HepG2 (cell line): Measurements from ENCODE around the gene CDK8. TPM values are rescaled to one million over a fixed set of nuclear protein-coding genes. Genes with fewer than 3 reads are reported as not detected.

Experiments used
- HNF4A ChIP-seq: sonication (generic); formaldehyde crosslinking; IDR thresholded peaks from 2 replicates; pipeline ENCODE4 v1.4.0; 2020; ENCODE audit warnings: missing genetic modification reagents
- KMT2B ChIP-seq: IDR thresholded peaks from 2 replicates; pipeline ENCODE4 v1.6.1; 2016; ENCODE audit warnings: missing genetic modification reagents, missing compliant biosample characterization
- MTF1 ChIP-seq: sonication (generic); formaldehyde crosslinking; IDR thresholded peaks from 2 replicates; pipeline ENCODE4 v1.5.0; 2020; ENCODE audit warnings: missing genetic modification reagents
- ONECUT2 ChIP-seq: sonication (generic); formaldehyde crosslinking; IDR thresholded peaks from 2 replicates; pipeline ENCODE4 v1.4.0; 2020; ENCODE audit warnings: missing genetic modification reagents
- POGZ ChIP-seq: sonication (generic); formaldehyde crosslinking; IDR thresholded peaks from 2 replicates; pipeline ENCODE4 v1.4.0; 2020; ENCODE audit warnings: mild to moderate bottlenecking, missing genetic modification reagents
- POLR2AphosphoS5 ChIP-seq: IDR thresholded peaks from 2 replicates; pipeline ENCODE4 v1.6.1; 2012; ENCODE audit warnings: low read depth, low read length
- SIN3A ChIP-seq: IDR thresholded peaks from 2 replicates; pipeline ENCODE4 v1.6.1; 2011; ENCODE audit warnings: low read depth, mild to moderate bottlenecking, control low read depth, low read length, borderline replicate concordance
- SMAD9 ChIP-seq: sonication (generic); formaldehyde crosslinking; IDR thresholded peaks from 2 replicates; pipeline ENCODE4 v1.5.1; 2020; ENCODE audit warnings: mild to moderate bottlenecking, missing genetic modification reagents
- SMARCE1 ChIP-seq: fragments of 450-650 bp; IDR thresholded peaks from 2 replicates; pipeline ENCODE4 v1.6.1; 2017; ENCODE audit warnings: borderline replicate concordance
- SNAPC2 ChIP-seq: sonication (generic); formaldehyde crosslinking; IDR thresholded peaks from 2 replicates; pipeline ENCODE4 v1.8.1; 2022; ENCODE audit warnings: mild to moderate bottlenecking, missing genetic modification reagents
- TBP ChIP-seq: sonication (generic); formaldehyde crosslinking; IDR thresholded peaks from 2 replicates; pipeline ENCODE4 v1.5.0; 2020; ENCODE audit warnings: missing genetic modification reagents
- TMF1 ChIP-seq: sonication (generic); formaldehyde crosslinking; IDR thresholded peaks from 2 replicates; pipeline ENCODE4 v1.8.1; 2022; ENCODE audit warnings: low read depth, missing genetic modification reagents
- ZNF124 ChIP-seq: sonication (generic); formaldehyde crosslinking; IDR thresholded peaks from 2 replicates; pipeline ENCODE4 v1.4.0; 2020; ENCODE audit warnings: missing genetic modification reagents
- ZNF138 ChIP-seq: sonication (generic); formaldehyde crosslinking; IDR thresholded peaks from 2 replicates; pipeline ENCODE4 v1.5.0; 2020; ENCODE audit warnings: mild to moderate bottlenecking, low read depth, missing genetic modification reagents
- ZNF337 ChIP-seq: sonication (generic); formaldehyde crosslinking; IDR thresholded peaks from 2 replicates; pipeline ENCODE4 v1.5.1; 2020; ENCODE audit warnings: missing genetic modification reagents, low read depth, mild to moderate bottlenecking, borderline replicate concordance
- ZNF33A ChIP-seq: sonication (generic); formaldehyde crosslinking; IDR thresholded peaks from 2 replicates; pipeline ENCODE4 v1.5.1; 2020; ENCODE audit warnings: missing genetic modification reagents, mild to moderate bottlenecking, moderate library complexity, borderline replicate concordance
- ZNF547 ChIP-seq: sonication (generic); formaldehyde crosslinking; IDR thresholded peaks from 2 replicates; pipeline ENCODE4 v1.5.1; 2020; ENCODE audit warnings: mild to moderate bottlenecking, missing genetic modification reagents
- ZNF605 ChIP-seq: sonication (generic); formaldehyde crosslinking; IDR thresholded peaks from 2 replicates; pipeline ENCODE4 v1.8.0; 2022; ENCODE audit warnings: mild to moderate bottlenecking, missing genetic modification reagents
- ZNF747 ChIP-seq: sonication (generic); formaldehyde crosslinking; IDR thresholded peaks from 2 replicates; pipeline ENCODE4 v1.8.1; 2023; ENCODE audit warnings: missing genetic modification reagents, mild to moderate bottlenecking, borderline replicate concordance
- ZNF775 ChIP-seq: sonication (generic); formaldehyde crosslinking; IDR thresholded peaks from 2 replicates; pipeline ENCODE4 v1.4.0; 2020; ENCODE audit warnings: missing genetic modification reagents, mild to moderate bottlenecking, moderate library complexity, borderline replicate concordance
- ZSCAN29 ChIP-seq: sonication (generic); formaldehyde crosslinking; conservative IDR thresholded peaks from 2 replicates; pipeline ENCODE4 v1.4.0; 2020; ENCODE audit warnings: mild to moderate bottlenecking, missing genetic modification reagents
- polyA plus RNA-seq, 8 experiments: library from polyadenylated mRNA; depleted of rRNA in 3 of 8; stranded (reverse) in 7 of 8; unstranded in 1 of 8; fragments of >200 nt; fragmentation: Illumina TruSeq in 4 of 8; extraction: Trizol in 4 of 8; gene quantifications; 2 replicates each; pipeline versions ENCODE4 v1.2.1 to v1.2.3, GENCODE V29; 2011 to 2016; ENCODE audit warnings: low read depth in 4 of 8, missing spikeins in 1 of 8, mixed read lengths in 1 of 8; ENCODE audit not compliant: insufficient read depth in 1 of 8
- total RNA-seq, 5 experiments: library from RNA; depleted of rRNA; stranded (reverse); fragments of >200 nt; fragmentation: Illumina TruSeq; extraction: Trizol; gene quantifications; 2 replicates each; pipeline ENCODE4 v1.2.3, GENCODE V29; 2016; ENCODE audit warnings: low read depth in 1 of 5
- TF ChIP-seq, protein P1 (sequence below): sonication (generic); formaldehyde crosslinking; IDR thresholded peaks from 2 replicates; pipeline ENCODE4 v1.5.0; 2020; ENCODE audit warnings: mild to moderate bottlenecking, missing genetic modification reagents
- TF ChIP-seq, protein P2 (sequence below): sonication (generic); formaldehyde crosslinking; conservative IDR thresholded peaks from 2 replicates; pipeline ENCODE4 v1.4.0; 2020; ENCODE audit warnings: mild to moderate bottlenecking, missing genetic modification reagents, moderate library complexity
- TF ChIP-seq, protein P3 (sequence below): IDR thresholded peaks from 2 replicates; pipeline ENCODE4 v1.6.1; 2016; ENCODE audit warnings: low read depth, borderline replicate concordance
- TF ChIP-seq, protein P4 (sequence below): sonication (generic); formaldehyde crosslinking; IDR thresholded peaks from 2 replicates; pipeline ENCODE4 v1.4.0; 2020; ENCODE audit warnings: mild to moderate bottlenecking, low read depth, missing genetic modification reagents

Gene CDK8
- total and polyA plus RNA-seq, 2 of the 13 experiments (the other 11 are each of a cell fraction or from before 2014, with no cell fraction given): 15.8 to 16.4 TPM

DNA sequence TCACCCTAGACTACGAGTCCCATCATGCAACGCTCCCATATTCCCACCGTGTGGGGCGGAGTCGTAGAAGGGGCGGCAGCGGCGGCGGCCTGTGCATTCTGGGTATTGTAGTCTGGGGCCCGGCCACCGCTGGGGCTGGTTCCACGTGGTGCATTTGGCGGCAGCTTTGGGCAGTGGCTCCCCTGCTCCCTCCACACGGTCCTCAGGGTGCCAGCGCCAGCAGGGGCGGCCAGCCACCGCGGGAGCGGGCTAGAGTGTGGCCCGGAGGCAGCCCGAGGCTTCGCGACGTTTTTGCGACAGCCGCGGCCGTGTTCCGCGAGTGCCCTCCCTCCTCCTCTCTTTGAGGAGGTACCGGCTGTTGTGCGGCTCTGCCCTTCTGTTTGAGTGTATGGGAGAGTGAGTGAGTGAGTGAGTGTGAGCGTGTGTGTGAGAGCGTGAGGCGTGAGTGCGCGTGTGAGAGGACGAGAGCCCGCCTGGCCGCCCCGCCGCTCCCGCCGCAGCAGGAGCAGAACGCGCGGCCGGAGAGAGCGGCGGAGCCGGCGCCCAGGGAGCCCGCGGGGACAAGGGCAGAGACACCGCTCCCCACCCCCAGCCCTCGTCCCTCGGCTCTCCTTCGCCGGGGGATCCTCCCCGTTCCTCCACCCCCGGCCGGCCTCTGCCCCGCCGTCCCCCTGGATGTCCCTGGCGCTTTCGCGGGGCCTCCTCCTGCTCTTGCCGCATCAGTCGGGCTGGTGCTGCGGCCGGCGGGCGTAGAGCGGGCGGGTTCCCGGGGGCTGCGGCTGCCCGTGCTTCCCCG is at the start of gene CDK8 (continued):
- TF ChIP-seq SMARCE1: no peak
- TF ChIP-seq ZNF138 (CRISPR knock-in tag): no peak
- TF ChIP-seq, protein P1, sequence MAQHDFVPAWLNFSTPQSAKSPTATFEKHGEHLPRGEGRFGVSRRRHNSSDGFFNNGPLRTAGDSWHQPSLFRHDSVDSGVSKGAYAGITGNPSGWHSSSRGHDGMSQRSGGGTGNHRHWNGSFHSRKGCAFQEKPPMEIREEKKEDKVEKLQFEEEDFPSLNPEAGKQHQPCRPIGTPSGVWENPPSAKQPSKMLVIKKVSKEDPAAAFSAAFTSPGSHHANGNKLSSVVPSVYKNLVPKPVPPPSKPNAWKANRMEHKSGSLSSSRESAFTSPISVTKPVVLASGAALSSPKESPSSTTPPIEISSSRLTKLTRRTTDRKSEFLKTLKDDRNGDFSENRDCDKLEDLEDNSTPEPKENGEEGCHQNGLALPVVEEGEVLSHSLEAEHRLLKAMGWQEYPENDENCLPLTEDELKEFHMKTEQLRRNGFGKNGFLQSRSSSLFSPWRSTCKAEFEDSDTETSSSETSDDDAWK (CRISPR knock-in tag): no peak
- TF ChIP-seq ZNF547 (CRISPR knock-in tag): no peak
- no peak for TF ChIP-seq ZNF605
- TF ChIP-seq HNF4A: no peak
- TF ChIP-seq ZNF337 (CRISPR knock-in tag): no peak
- TF ChIP-seq TBP (CRISPR knock-in tag): no peak
- TF ChIP-seq, protein P2, sequence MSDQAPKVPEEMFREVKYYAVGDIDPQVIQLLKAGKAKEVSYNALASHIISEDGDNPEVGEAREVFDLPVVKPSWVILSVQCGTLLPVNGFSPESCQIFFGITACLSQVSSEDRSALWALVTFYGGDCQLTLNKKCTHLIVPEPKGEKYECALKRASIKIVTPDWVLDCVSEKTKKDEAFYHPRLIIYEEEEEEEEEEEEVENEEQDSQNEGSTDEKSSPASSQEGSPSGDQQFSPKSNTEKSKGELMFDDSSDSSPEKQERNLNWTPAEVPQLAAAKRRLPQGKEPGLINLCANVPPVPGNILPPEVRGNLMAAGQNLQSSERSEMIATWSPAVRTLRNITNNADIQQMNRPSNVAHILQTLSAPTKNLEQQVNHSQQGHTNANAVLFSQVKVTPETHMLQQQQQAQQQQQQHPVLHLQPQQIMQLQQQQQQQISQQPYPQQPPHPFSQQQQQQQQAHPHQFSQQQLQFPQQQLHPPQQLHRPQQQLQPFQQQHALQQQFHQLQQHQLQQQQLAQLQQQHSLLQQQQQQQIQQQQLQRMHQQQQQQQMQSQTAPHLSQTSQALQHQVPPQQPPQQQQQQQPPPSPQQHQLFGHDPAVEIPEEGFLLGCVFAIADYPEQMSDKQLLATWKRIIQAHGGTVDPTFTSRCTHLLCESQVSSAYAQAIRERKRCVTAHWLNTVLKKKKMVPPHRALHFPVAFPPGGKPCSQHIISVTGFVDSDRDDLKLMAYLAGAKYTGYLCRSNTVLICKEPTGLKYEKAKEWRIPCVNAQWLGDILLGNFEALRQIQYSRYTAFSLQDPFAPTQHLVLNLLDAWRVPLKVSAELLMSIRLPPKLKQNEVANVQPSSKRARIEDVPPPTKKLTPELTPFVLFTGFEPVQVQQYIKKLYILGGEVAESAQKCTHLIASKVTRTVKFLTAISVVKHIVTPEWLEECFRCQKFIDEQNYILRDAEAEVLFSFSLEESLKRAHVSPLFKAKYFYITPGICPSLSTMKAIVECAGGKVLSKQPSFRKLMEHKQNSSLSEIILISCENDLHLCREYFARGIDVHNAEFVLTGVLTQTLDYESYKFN: no peak; the same call in 1 of the 2 replicates
- no peak for TF ChIP-seq ZNF33A (CRISPR knock-in tag)
- TF ChIP-seq SIN3A: no peak
- TF ChIP-seq ZNF747 (CRISPR knock-in tag): no peak
- TF ChIP-seq SMAD9 (CRISPR knock-in tag): no peak
- TF ChIP-seq, protein P3, sequence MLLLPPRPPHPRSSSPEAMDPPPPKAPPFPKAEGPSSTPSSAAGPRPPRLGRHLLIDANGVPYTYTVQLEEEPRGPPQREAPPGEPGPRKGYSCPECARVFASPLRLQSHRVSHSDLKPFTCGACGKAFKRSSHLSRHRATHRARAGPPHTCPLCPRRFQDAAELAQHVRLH (CRISPR knock-in tag): no peak
- no peak for TF ChIP-seq TMF1 (CRISPR knock-in tag)
- TF ChIP-seq, protein P4, sequence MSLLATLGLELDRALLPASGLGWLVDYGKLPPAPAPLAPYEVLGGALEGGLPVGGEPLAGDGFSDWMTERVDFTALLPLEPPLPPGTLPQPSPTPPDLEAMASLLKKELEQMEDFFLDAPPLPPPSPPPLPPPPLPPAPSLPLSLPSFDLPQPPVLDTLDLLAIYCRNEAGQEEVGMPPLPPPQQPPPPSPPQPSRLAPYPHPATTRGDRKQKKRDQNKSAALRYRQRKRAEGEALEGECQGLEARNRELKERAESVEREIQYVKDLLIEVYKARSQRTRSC (CRISPR knock-in tag): 0 out of 2 replicates have a peak, but pooled peaks have one; percentile 79
- no peak for TF ChIP-seq POGZ (CRISPR knock-in tag)
- TF ChIP-seq ONECUT2 (CRISPR knock-in tag): no peak
- no peak for TF ChIP-seq ZNF775 (CRISPR knock-in tag)
- TF ChIP-seq KMT2B (CRISPR knock-in tag): peak; percentile 90
- TF ChIP-seq SNAPC2 (CRISPR knock-in tag): no peak
- TF ChIP-seq POLR2AphosphoS5: peak; percentile 84
- TF ChIP-seq MTF1 (CRISPR knock-in tag): no peak
- TF ChIP-seq ZSCAN29 (CRISPR knock-in tag): no peak; the same call in 1 of the 2 replicates
- TF ChIP-seq ZNF124 (CRISPR knock-in tag): peak; percentile 17; the same call in 1 of the 2 replicates
